Endothelial cell of umbilical vein (primary cell): ENCODE measurements around the gene SPNS1. TPM values are rescaled to one million over a fixed set of nuclear protein-coding genes. Genes with fewer than 3 reads are reported as not detected.
A peak's percentile ranks its signal among the peaks of the same experiment; 100 is the strongest.

Source experiments
- BruUV-seq: library from RNA; stranded (reverse); fragments of 400-500 nt; replicated peaks from 2 replicates; lab custom pipeline; 2021; lab: Mats Ljungman, UMichigan
- CTCF ChIA-PET: fragments of 300-600, 350-600 bp; sonication (Branson Sonifier 250); formaldehyde crosslinking; loops from one replicate; lab custom pipeline; 2021; ENCODE audit warnings: antibody characterized with exemption, inconsistent platforms; lab: Charles Lee
- POLR2A ChIA-PET: fragments of 300-600, 350-600 bp; sonication (Branson Sonifier 250); formaldehyde crosslinking; loops from one replicate; lab custom pipeline; 2021; ENCODE audit warnings: antibody characterized with exemption, inconsistent platforms; lab: Charles Lee
- DNase-seq: peaks from one replicate; pipeline ENCODE4 v3.0.0-alpha.2; 2011; ENCODE audit warnings: low read depth, low spot score
- FAIRE-seq: peaks from 2 replicates; lab custom pipeline; 2011; peaks lifted over from hg19 to GRCh38; lab: Jason Lieb, UNC
- H2AFZ ChIP-seq: 2 replicates; pipeline ENCODE4 v1.6.0; 2012; ENCODE audit warnings: low read depth, low read length, control low read depth, inconsistent platforms
- H3K27ac ChIP-seq: 2 replicates; pipeline ENCODE4 v1.5.1; 2011; ENCODE audit warnings: low read depth, mild to moderate bottlenecking, control low read depth, low read length, moderate library complexity; ENCODE audit not compliant: insufficient read depth
- H3K27me3 ChIP-seq, 2 experiments: 2 replicates each; pipeline versions ENCODE4 v1.6.0 to v1.6.1; 2011; ENCODE audit warnings: low read length in 2 of 2, mixed read lengths in 1 of 2; ENCODE audit not compliant: control insufficient read depth in 2 of 2, insufficient read depth in 2 of 2
- H3K36me3 ChIP-seq, 2 experiments: 2 replicates in 1 of 2; 3 replicates in 1 of 2; pipeline ENCODE4 v1.5.1; 2011; ENCODE audit warnings: low read length in 2 of 2, mild to moderate bottlenecking in 1 of 2, moderate library complexity in 1 of 2; ENCODE audit not compliant: control insufficient read depth in 2 of 2, insufficient read depth in 2 of 2; ENCODE audit errors: extremely low read depth in 1 of 2
- H3K4me1 ChIP-seq: 3 replicates; pipeline ENCODE4 v1.5.1; 2011; ENCODE audit warnings: mild to moderate bottlenecking, low read length; ENCODE audit not compliant: control insufficient read depth, insufficient read depth; ENCODE audit errors: extremely low read depth
- H3K4me2 ChIP-seq: 2 replicates; pipeline ENCODE4 v1.6.1; 2011; ENCODE audit warnings: low read length, control low read depth, mixed read lengths; ENCODE audit not compliant: insufficient read depth
- H3K4me3 ChIP-seq, 3 experiments: fragments of 200-600 bp in 1 of 3; sonication (generic), shearing (Covaris generic) in 1 of 3; replicated peaks in 1 of 3; 2 replicates each; pipeline ENCODE4 v1.5.1; 2011 to 2016; ENCODE audit warnings: control low read depth in 3 of 3, low read length in 3 of 3, mild to moderate bottlenecking in 2 of 3, inconsistent platforms in 1 of 3, low read depth in 1 of 3, moderate library complexity in 1 of 3; ENCODE audit not compliant: insufficient read depth in 1 of 3
- H3K79me2 ChIP-seq: 2 replicates; pipeline ENCODE4 v1.6.0; 2012; ENCODE audit warnings: low read length, inconsistent platforms; ENCODE audit not compliant: control insufficient read depth, insufficient read depth
- H3K9ac ChIP-seq: replicated peaks from 2 replicates; pipeline ENCODE3; 2011; ENCODE audit warnings: low read length, control low read depth; ENCODE audit not compliant: insufficient read depth; ENCODE audit errors: extremely low read depth
- H3K9me1 ChIP-seq: replicated peaks from 3 replicates; pipeline ENCODE4 v1.6.0; 2011; ENCODE audit warnings: mild to moderate bottlenecking, low read length; ENCODE audit not compliant: control insufficient read depth, insufficient read depth; ENCODE audit errors: extremely low read depth
- H3K9me3 ChIP-seq: replicated peaks from 2 replicates; pipeline ENCODE4 v1.5.1; 2012; ENCODE audit warnings: low read length, inconsistent platforms; ENCODE audit not compliant: control insufficient read depth, insufficient read depth
- H4K20me1 ChIP-seq: replicated peaks from 2 replicates; pipeline ENCODE3; 2011; ENCODE audit warnings: mild to moderate bottlenecking, low read length; ENCODE audit not compliant: control insufficient read depth, insufficient read depth; ENCODE audit errors: extremely low read depth
- EZH2 ChIP-seq: IDR thresholded peaks from 2 replicates; pipeline ENCODE4 v1.6.1; 2012; ENCODE audit warnings: borderline replicate concordance, low read depth, mild to moderate bottlenecking, moderate library complexity, low read length, inconsistent platforms; ENCODE audit not compliant: severe bottlenecking
- FOS ChIP-seq: IDR thresholded peaks from 2 replicates; pipeline ENCODE4 v1.6.1; 2011; ENCODE audit warnings: mild to moderate bottlenecking, low read length, moderate library complexity, borderline replicate concordance; ENCODE audit not compliant: insufficient read depth
- GATA2 ChIP-seq: IDR thresholded peaks from 2 replicates; pipeline ENCODE4 v1.7.0; 2011; ENCODE audit warnings: low read depth, mild to moderate bottlenecking, moderate library complexity, mixed read lengths, low read length; ENCODE audit not compliant: insufficient read length, insufficient read depth
- JUN ChIP-seq: IDR thresholded peaks from 2 replicates; pipeline ENCODE4 v1.6.1; 2011; ENCODE audit warnings: borderline replicate concordance, low read depth; ENCODE audit not compliant: insufficient read length, insufficient read depth
- MYC ChIP-seq: IDR thresholded peaks from one replicate; pipeline ENCODE4 v1.6.1; 2011; ENCODE audit warnings: mild to moderate bottlenecking, low read depth, low read length
- POLR2A ChIP-seq: IDR thresholded peaks from 2 replicates; pipeline ENCODE4 v1.6.1; 2012; ENCODE audit warnings: low read depth, mild to moderate bottlenecking, control low read depth, low read length
- POLR2AphosphoS5 ChIP-seq: IDR thresholded peaks from 2 replicates; pipeline ENCODE4 v1.6.1; 2012; ENCODE audit warnings: low read depth, mild to moderate bottlenecking, control low read depth, low read length, moderate library complexity; ENCODE audit not compliant: insufficient read depth
- dilution Hi-C: fragments of 300-500 bp; cut with MboI; formaldehyde crosslinking; loops from one replicate; pipeline ENCODE4 v1.15.0; 2019; ENCODE audit warnings: low sequenced_read_pairs; ENCODE audit not compliant: extremely low pct_ligation_motif_present
- intact Hi-C: fragments of 100-400 bp; cut with micrococcal nuclease; formaldehyde crosslinking; loops from one replicate; pipeline ENCODE4 v1.10.0; 2022
- polyA plus RNA-seq, 4 experiments: library from polyadenylated mRNA; depleted of rRNA in 3 of 4; stranded (reverse) in 3 of 4; unstranded in 1 of 4; fragments of >200 nt; gene quantifications; 2 replicates each; pipeline versions ENCODE4 v1.2.1 to v1.2.3, GENCODE V29; 2011 to 2012; ENCODE audit warnings: missing spikeins in 1 of 4
- total RNA-seq: library from RNA; stranded (reverse); gene quantifications from 2 replicates; pipeline ENCODE4 v1.2.3, GENCODE V29; 2021
- TF ChIP-seq, protein P1 (sequence below): IDR thresholded peaks from 2 replicates; pipeline ENCODE4 v1.6.1; 2011; ENCODE audit not compliant: insufficient read depth, insufficient read length
- TF ChIP-seq, protein P2 (sequence below), 2 donors: IDR thresholded peaks; 1 replicate in 1 of 2; 2 replicates in 1 of 2; pipeline ENCODE4 v1.5.1; 2011; ENCODE audit warnings: low read length in 2 of 2, mild to moderate bottlenecking in 2 of 2, moderate library complexity in 2 of 2, control low read depth in 1 of 2, inconsistent platforms in 1 of 2, low read depth in 1 of 2; ENCODE audit not compliant: insufficient read depth in 1 of 2; ENCODE audit errors: extremely low read depth in 1 of 2

The SPNS1 gene
- total and polyA plus RNA-seq, 2 donors (not counting 3 experiments of a cell fraction or from before 2014, with no cell fraction given), result 65.2 to 133 TPM

- Histone ChIP-seq H3K79me2 (peaks cover 20% of the 10 kb centered on the region), H3K27ac (peak overlapping the region; percentile 48), H3K9me3 (no peaks in the 10 kb centered on the region), H3K9ac (peak overlapping the region; percentile 63), H3K36me3 (peaks cover 9 to 22% of the 10 kb centered on the region in 2 experiments), H3K9me1 (no peaks in the 10 kb centered on the region), H2AFZ (peak overlapping the region; percentile 16), H3K4me1 (peaks cover 10% of the 10 kb centered on the region), H3K4me2 (peak overlapping the region; percentile 96), H4K20me1 (no peaks in the 10 kb centered on the region), H3K4me3 (peak overlapping the region; percentile 79 to 90 (median 89)), H3K27me3 (no peaks in the 10 kb centered on the region)
- BruUV-seq, result no TSS peak
- FAIRE-seq, result no peak
- intact Hi-C loops, result loop anchor here (2.0 kb wide), 2 partner anchors 15 to 23 kb away; partner anchors contain the start of gene SPNS1
- dilution Hi-C loops, result no loop called here
- ChIA-PET CTCF (interaction anchor here (0.6 kb wide), 1 partner anchor 67 kb away, joined by 4 read pairs; no protein-coding TSS in a partner anchor), POLR2A (no interaction called here)
- TF ChIP-seq JUN, result no peak
- no peak for TF ChIP-seq MYC
- no peak for TF ChIP-seq EZH2
- peak; percentile 5 for TF ChIP-seq POLR2A
- TF ChIP-seq, protein P1, sequence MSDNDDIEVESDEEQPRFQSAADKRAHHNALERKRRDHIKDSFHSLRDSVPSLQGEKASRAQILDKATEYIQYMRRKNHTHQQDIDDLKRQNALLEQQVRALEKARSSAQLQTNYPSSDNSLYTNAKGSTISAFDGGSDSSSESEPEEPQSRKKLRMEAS, result no peak
- no peak for TF ChIP-seq FOS
- no peak for DNase-seq
Observed at GRCh38 chr16:28951410-28951943, 23.1 kb upstream of the SPNS1 start.

- H3K27me3 ChIP-seq, result no peaks in the 10 kb centered on the region
- TF ChIP-seq POLR2AphosphoS5, result no peak
- TF ChIP-seq, protein P1, result no peak
- no peak for TF ChIP-seq FOS
- TF ChIP-seq, protein P2, sequence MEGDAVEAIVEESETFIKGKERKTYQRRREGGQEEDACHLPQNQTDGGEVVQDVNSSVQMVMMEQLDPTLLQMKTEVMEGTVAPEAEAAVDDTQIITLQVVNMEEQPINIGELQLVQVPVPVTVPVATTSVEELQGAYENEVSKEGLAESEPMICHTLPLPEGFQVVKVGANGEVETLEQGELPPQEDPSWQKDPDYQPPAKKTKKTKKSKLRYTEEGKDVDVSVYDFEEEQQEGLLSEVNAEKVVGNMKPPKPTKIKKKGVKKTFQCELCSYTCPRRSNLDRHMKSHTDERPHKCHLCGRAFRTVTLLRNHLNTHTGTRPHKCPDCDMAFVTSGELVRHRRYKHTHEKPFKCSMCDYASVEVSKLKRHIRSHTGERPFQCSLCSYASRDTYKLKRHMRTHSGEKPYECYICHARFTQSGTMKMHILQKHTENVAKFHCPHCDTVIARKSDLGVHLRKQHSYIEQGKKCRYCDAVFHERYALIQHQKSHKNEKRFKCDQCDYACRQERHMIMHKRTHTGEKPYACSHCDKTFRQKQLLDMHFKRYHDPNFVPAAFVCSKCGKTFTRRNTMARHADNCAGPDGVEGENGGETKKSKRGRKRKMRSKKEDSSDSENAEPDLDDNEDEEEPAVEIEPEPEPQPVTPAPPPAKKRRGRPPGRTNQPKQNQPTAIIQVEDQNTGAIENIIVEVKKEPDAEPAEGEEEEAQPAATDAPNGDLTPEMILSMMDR (IDR thresholded peaks at IDR 0.05; ENCODE audit: extremely low read depth in 1 of 2, insufficient read depth in 1 of 2, low read depth in 1 of 2, low read length in 2 of 2), result no peak
- no peak for TF ChIP-seq POLR2A
- TF ChIP-seq EZH2, result no peak
- no peak for TF ChIP-seq JUN
- no peak for TF ChIP-seq MYC
- TF ChIP-seq GATA2, result no peak
- BruUV-seq, result no TSS peak
- H4K20me1 ChIP-seq, result no peaks in the 10 kb centered on the region
- FAIRE-seq (peak; percentile 31), DNase-seq (no peak)
- no peak overlapping the region for H3K27ac ChIP-seq
- H3K36me3 ChIP-seq, result peaks cover 18 to 52% of the 10 kb centered on the region in 2 experiments
- peaks cover 4% of the 10 kb centered on the region for H3K79me2 ChIP-seq
- H3K9ac ChIP-seq, result no peak overlapping the region
- H3K4me2 ChIP-seq, result no peak overlapping the region
- no peaks in the 10 kb centered on the region for H3K9me1 ChIP-seq
- H3K4me3 ChIP-seq, result no peak overlapping the region
- ChIA-PET POLR2A (no interaction called here), CTCF (interaction anchor here (1.7 kb wide), 1 partner anchor 16 kb away, joined by 4 read pairs; no protein-coding TSS in a partner anchor)
- intact Hi-C loops, result no loop called here
- H3K9me3 ChIP-seq, result no peaks in the 10 kb centered on the region
- dilution Hi-C loops, result no loop called here
- no peak overlapping the region for H2AFZ ChIP-seq
- H3K4me1 ChIP-seq, result no peaks in the 10 kb centered on the region
Observed at GRCh38 chr16:28958216-28958615, 16.4 kb upstream of the SPNS1 start.
